NT2/D1 (cell line): Measurements from ENCODE around the gene AGBL1.

Experiments used
- YY1 ChIP-seq: IDR thresholded peaks from 2 replicates; pipeline ENCODE4 v1.6.1; 2011; ENCODE audit not compliant: insufficient read length, insufficient read depth
- ZNF274 ChIP-seq: IDR thresholded peaks from 2 replicates; pipeline ENCODE4 v1.6.1; 2011; ENCODE audit warnings: mild to moderate bottlenecking, low read depth, low read length

- TF ChIP-seq ZNF274 (no peak), YY1 (no peak)
Measured at GRCh38 chr15:86268558-86268957, 188.9 kb downstream of the AGBL1 start.
